CD4-positive, alpha-beta T cell treated with Interleukin-1 beta for 1 hour (primary cell): ENCODE results near the gene EVL.

Source experiments
- DNase-seq, 2 donors: peaks; one replicate each; pipeline ENCODE4 v3.0.0-alpha.2; 2020 to 2022

The EVL gene

DNA sequence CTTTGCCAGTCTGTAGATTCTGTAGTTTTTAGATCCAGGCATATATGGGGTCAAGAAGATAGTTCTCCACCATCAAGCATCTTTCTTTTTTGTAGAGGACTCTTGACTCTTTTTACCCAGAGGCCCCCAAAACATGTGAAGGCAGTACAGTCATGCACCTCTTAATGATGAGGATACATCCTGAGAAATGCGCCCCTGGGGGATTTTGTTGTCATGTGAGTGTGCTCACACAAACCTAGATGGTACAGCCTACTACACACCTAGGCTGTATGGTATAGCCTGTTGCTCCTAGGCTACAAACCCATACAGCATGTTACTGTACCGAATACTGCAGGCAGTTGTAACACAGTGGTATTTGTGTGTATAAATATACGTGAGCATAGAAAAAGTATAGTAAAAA is 23.0 kb downstream of the EVL start:
- no peak for DNase-seq

DNA sequence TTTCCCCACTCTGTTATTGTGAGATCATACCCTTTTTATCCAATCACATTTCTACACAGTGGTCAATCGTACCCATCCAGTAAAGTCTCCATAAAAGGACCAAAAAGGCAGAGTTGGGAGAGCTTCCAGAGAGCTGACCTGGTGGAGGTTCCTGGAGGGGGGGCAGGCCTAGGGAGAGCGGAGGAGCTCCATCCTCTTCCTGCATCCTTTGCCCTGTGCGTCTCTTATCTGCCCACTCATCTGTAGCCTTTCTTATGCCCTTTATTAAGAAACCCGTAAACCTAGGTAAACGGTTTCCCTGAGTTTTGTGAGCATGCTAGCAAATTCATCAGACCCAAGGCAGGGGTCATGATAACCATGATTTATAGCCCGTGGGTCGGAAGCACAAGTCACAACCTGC is 26.2 kb downstream of the EVL start:
- DNase-seq, result no peak

DNA sequence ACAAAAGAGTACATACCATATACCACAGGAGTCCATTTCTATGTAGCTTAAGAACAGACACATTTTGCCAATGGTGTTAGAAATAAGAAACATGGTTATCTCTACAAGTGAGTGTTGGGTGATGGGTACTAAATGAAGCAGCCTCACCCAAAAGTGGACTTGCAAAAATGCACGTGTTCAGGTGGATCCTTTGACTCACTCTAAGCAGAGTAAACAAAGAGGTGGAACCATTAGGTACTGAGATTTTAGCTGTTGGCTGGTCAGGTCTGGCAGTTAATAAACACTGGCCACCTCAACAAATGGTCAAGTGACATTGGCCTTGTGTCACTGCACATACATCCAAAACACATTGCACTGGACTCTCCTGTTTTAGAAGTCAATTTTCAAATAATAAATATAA is 27.6 kb downstream of the EVL start:
- DNase-seq, result no peak

DNA sequence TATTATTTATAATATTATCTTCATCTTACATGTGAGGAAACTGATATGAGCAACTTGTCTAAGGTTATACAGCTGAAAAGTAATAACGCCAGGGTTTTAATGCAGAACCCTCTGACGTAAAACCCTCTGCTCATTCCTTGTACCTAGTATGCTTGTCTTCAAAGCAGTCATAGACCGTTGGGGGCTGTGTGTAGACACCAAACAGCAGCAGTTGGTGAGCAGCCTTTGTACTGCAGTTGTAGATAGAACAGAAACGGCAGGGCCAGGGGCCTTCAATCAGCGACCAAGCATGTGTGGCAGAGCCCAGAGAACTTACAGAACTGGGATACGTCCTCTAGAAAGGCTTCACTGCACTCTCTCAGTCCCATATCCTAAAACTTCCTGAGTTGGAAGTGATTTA is 28.1 kb downstream of the EVL start:
- no peak for DNase-seq

DNA sequence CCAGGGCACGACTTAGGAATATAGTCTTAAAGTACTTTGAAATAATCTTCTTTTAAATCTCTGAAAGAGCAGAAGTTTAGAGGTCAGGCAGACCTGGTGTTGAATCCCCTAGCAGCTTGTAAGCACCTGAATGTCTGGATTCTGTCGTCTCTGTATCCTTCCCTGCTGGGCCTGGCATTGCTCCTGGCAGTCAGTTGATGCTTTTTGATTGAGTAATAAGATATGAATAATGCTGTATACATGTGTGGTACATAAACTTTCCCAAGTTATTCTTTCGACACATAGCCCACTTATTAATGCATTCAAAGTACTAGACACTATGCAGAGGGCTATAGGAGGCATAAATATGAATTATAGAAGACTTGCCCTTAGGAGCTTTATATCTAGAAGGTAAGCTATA is 31.4 kb downstream of the EVL start:
- no peak for DNase-seq

DNA sequence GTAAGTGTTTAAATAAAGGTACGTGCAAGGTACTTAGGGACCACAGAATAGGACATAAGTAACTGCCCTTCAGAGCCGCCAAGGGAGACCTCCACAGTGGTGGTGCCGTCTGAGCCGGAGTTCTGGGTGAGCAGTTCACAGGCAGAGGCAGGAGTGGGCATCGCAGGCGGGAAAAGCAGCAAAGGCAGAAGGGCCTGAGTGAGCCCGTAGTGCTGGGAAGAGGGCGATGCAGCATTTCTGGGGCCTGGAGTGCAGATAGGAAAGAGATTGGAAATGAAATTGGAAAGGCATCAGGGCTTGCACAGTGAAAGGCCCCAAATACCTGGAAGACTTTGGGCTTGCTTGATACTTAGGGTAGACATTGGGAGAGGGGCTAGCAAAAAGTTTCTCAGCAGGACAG is 32.9 kb downstream of the EVL start:
- DNase-seq, result no peak

DNA sequence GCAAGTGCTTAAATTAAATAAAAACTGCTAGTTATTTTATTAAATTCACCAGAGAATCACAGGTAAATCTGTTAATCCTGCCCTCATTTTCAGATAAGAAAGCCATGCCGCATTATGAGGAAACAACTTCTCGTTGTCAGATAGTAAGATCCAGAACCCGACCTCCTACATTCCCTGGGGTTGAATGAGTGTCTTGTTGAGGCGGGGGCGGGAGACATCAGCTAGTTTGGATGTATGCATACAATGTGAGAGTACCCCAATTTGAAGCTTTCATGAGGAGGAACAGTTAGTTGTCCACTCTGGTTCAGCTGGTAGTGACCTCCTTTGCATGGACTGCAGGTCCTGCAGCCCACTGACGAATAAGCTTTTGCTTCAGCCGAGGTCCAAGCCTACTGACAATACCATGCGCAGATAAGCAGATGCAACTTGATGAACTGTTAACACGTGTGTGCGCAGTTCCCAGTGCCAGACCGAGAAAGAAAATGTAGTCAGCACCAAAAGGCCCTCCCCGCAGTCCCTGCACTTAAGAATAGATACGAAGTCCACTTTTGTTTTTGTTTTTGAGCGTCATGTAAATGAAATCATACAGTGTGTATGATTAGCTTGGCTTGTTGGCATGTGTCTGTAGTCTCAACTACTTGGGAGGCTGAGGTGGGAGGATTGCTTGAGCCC is 34.9 kb downstream of the EVL start:
- no peak for DNase-seq

DNA sequence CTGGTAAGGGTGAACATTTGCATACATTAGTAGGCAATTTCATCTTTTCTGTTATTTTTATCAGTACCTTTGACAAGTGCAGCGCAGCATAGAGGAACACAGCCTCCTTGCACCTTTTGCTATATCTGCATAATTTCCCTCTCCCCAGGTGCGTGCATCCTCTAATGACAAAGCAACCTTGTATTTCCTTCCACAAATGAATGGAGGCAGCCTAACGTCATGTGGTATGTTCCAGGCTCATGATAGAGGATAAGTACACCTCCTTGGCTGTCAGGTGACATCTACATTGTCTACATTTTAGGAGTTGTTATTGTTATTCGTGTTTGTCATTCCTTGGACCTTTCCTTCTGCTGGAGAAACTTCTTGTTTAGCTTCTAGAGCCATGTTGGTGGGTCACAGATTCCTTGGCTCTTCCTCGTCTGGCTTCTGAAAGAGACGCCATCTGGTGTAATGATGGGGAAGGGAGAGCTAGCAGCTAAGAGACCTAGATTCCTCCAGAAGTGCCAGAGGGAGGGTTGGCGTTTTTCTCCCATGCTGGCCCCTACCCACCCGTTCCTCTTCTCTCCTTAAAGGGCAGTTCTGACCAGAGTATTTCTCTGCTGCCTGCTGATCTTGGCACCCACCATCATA is 37.0 kb downstream of the EVL start:
- DNase-seq, result no peak

DNA sequence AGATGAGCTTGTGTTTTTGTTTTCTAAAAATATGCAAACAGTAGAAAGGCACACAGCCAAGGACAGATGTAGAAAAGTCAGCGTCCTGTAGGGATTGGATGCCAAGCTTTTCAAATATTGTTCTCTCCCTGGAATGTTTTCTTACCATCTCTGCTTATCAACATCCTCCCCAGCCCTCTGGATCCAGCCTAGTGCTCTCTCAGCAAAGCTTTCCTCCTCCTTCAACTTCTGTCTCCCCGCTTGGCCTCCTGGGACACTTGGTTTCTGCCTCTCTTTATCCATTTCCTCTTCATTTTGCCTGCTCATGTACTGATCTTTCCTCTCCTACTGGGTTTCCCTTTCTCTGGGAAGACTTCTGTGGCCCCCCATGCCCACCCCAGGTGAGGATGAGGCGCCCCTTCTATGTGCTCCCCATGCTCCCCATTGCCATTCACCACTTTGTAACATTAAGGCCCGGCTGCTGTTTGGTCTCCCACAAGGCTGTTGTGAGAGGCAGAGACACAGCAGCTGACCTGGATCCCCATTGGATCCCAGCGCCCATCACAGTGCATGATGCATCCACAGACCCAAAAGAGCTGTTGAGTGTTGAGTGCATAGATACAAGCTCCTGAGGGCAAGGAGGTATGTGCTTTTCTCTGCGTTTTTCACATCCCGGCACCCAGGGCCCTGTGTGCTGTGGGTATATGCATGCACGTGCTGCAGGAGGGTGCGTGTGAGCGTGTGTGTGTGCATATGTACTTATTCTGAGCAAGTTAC is 38.2 kb downstream of the EVL start:
- no peak for DNase-seq

DNA sequence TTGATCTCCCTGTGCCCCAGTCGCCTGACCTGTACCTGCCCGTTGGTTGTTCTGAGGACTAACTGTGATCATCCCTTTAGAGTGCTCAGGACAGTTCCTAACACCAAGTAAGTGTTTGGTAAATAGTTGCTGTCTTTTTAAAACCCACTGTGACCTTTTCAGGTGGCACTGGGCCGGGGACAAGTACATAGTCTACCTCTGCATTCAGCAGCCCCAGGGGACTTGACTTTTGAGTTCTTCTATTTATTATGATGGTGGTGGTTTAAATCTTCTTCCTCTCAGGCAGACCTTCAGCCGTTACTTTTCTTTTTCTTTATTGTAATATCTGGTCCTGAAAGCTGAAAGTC is 38.8 kb downstream of the EVL start:
- no peak for DNase-seq

DNA sequence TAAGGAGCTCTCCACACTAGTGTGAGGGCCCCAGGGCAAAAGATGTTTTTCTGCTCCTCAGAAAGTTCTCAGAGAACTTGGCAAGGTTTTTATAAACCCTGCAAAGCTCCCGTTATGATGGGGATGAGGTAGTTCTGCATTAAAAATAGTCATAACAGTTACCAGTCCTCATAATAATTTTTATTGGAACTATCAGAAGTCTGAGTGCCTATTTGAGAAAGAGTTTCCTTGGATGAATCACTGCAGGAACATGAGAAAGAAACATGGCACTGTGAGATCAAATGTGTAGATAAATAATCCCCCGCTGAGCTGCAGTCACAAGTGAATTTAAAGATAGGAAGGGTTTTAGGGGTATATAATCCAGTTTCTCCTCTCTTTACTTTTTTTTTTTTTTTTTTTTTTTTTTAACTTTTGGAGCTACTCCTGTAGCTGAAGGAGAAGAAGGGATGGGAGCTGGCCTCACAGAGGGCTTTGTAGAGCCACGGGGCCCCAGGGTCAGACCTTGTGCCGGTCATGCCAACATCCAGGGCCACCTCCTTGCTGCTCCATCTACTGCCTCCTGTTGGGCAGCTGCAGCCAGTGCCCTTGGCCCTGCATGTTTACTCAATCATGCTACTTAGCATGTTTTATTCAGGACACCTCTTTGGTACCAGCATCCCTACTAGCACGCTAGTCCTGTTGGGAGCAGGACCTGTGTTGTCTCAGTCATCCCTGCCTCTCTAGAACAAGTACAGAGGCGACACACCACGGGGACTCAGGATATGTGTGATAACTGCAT is 39.5 kb downstream of the EVL start:
- no peak for DNase-seq

DNA sequence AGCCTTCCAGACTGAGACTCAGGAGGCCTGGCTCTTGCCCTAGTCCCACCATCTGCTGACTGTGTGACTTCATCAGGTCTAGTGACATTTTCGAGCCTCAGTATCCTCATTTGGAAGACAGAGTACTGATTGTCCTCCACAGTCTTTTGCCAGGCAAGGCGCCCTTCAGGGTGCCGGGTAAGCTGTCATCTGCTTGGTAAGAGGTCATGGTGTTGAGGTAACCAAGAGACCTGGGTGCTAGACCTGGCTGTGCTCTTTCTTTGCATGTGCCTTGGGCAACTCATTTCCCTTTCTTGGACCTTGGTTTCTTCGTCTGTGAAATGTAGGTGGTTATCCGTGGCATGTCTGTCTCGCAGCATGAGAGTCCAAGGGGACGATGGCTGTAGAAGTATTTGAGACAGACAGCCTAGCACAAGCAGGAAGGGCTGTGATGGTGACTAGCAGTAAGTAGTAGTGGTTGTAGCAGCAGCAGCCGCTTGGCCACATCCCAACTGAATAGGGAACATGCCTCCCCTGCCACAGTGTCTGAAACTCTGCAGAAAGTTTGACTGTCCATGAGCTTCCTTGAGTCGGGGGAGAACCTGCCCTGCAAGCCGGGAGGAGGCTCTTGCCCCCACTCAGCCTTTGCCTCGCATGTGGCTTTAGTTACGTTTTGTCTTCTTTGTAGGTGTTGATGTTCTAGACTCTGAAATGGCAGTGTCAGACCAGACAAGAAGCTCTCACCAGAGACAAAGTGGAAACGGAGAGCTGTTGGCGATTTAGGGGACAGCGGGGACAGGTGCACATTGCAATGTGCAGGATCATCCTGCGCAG is 40.3 kb downstream of the EVL start:
- DNase-seq, result peak in 1 of 2 donors; percentile 9

DNA sequence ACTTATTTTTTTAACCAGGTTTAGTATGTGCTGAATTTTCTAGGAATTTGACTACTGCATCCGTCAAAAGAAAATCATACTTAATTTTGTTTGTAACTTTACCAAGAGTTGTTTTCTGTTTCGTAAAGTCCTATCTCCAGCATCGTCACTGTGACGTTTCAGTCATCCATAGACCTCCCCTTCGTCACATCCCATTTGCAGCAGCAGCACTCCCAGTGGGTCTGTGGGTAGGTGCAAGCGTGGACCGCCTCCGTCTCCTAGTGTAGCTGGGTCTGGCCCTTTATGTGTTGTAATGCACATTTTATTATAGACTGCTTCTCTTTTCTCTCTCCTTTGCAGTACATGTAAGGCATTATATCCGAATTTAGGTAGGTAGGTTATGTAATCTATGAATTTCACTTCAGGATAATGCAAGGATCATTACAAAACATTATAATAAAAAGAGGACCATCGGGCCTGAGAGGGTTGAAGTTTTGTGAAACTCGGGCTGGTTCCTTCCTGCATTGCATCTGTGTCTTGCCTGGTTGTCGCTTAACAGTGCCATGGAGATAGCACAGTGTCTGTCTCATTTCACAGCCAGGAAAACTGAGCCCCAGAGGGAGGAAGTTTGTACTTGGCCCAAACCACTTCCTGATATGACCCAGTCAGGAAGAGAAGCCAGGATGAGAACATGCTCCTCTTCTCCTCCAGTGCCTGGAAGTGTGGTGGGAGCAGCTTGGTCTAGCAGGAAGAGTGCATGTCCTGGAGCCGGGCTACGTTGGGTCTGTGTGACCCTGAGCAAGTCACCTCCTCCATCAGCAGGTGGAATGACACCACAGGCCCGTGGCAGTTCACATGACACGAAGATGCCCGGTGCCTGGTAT is 41.3 kb downstream of the EVL start:
- DNase-seq, result peak; percentile 60 to 70

DNA sequence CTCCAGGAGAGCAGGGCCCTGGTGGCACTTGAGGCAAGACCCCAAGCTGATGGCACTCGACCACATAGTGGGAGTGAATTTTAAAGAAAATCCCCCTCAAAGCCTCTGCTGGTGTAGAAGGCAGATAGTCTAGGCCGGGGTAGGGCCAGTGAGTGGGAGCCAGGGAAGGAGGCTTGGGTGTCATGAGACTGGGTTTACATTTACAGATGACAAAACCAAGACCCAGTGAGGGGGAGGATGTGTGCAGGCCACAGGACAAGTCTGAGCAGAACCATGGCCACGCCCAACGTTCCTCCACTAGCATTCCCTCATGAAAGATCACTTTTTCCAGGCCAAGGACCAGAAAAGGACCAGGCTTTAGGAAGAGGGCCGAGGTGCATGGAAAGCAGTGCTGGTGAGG is 42.0 kb downstream of the EVL start:
- DNase-seq, result no peak

DNA sequence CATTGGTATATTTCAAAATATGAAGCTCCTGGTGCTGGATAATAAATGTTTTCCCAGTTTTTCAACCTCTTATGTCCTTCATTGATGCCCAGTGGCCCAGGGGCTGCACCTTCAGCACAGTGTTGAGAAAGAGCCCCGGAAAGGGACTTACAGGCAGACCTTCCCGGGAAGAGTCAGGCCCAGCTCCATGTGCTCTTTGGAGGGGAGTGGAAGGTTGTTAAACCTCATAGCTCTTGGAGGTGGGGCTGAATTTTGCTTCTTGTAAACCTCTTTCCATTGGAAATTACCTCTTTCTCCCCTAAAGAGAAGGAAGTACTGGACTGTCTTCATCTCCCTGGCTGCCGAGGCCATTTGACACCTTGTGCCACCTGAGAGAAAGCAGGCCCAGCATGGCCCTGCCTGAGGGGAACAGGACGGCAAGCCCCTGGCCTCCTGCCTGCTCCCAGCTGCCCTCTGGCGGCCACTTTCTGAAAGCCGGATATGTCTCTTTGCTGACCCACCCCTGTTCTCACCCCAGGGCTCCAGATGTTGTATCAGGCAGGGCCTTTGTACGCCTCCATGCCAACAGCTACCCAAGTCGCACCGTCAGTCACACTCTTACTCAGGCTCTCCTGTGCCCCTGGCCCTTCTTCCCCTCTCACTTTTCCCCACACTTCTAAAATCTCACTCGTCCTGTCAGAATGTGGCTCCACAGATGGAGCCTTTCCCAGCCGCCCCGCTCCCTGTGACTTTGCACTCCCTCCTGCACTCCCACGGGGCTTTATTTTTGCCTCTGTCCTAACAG is 43.0 kb downstream of the EVL start:
- peak; percentile 83 to 86 for DNase-seq

DNA sequence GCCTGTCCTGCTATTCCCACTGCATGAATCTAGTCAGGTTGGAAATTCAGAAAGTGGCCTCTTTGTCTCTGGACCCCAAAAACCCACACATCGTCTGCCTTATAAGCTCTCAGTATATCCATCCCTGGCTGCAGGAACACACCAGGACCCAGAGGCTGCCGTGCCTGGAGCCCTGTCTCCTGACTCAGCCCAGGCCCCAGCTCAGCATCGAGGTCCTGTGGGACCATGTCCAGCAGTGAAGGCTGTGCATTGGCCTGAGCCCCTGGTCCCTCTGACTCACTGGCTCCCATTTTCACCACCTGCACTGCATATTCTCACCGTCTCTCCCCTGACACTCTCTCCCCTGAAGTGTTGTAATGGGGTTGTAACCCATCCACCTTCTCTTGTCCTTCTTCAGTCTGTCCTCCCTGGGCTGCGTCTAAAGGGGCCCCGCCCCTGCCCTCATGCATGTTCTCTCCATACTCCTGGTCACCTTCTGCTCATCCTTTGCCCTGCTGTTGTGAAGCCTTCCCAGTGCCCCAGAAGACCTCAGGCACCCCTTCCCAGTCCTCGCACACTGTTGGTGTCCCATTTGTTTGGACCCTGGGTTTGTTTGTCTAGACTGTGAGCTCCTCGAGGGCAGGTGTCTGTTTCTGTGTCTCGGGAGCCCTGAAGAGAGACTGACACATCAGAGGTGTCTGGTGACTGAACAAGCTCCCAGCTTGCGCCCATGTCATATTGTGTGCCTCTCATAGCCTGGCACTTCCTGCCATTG is 43.8 kb downstream of the EVL start:
- no peak for DNase-seq

DNA sequence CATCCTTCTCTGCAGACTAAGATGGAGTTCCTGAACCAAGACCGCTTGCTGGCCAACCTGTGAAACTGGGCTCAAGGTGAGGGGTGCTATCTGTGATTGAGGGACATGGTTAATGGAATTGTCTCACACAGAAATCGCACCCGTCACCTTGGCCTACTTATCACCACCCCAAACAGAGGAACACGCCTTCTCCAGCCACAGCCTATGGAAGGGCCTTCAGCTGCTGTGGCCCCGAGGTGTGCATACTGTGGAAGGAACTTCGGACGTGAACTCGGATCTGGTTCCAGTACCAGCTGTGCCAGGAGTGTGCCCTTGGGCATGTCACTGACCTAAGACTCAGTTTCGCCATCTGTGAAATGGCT is 44.4 kb downstream of the EVL start:
- DNase-seq, result no peak

DNA sequence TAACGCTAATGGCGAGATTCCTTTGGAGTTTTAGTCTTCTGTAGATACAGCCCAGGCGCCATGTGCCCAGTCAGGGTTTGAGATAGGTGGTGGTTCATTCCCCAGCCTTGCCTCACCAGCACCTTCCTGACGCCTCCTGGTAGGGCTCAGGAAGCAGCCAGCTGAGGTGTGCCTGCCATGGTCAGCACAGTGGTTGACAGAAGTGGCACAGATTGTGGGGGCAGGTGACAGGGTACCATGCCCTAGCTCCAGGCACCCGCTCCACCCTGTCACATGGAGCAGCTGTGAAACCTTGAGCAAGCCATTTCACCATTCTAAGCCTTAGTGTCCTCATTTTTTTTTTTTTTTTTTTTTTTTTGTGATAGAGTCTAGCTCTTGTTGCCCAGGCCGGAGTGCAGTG is 45.6 kb downstream of the EVL start:
- DNase-seq, result no peak

DNA sequence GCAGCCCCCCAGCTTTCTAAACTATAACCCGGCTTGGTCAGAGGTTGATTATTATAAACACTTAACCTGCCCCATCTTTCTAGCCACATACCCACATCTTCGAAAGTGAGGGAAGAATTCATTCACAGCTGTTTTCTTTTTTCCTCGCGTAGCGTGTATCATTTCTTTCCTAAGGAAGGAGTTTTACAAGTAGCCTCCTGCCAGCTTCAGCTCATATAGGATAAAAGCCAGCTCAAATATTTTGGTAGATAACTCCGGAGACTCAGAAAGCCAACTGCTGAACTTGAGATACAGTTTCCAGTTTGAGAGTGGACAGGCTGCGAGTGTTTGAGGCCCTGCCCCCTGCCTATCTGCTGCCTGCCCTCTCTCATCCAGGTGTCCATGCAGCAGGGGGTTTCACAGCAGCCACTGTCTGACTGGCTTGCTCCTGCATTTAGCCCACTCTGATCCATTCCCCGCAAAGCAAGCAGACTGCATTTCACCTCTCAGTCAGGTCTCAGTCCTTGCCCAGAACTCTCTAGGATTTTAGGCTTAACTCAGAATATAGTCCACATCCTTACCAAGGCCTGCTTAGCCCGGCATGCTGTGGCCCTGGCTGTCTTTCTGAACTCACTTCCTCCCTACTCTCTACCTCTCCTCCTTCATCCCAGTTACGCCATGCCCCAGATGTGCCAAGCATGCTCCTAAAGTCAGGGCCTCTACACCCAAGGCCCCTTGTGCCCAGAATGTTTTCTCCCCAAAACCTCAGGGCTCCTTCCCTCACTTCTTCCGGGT is 46.9 kb downstream of the EVL start:
- no peak for DNase-seq
